H1 (cell line): ENCODE results near the gene SNX15. TPM values are rescaled to one million over a fixed set of nuclear protein-coding genes. Genes with fewer than 3 reads are reported as not detected.

Source experiments
- CTCF ChIA-PET: fragments of 300-600 bp; sonication (Branson Sonifier 250); formaldehyde crosslinking; loops from one replicate; lab custom pipeline; 2021; ENCODE audit not compliant: partially characterized antibody; lab: Charles Lee
- POLR2A ChIA-PET: fragments of 300-600 bp; sonication (Branson Sonifier 250); formaldehyde crosslinking; loops from one replicate; lab custom pipeline; 2021; ENCODE audit warnings: inconsistent platforms; ENCODE audit not compliant: partially characterized antibody; lab: Charles Lee
- DNase-seq, 2 experiments: peaks; one replicate each; pipeline versions ENCODE4 v3.0.0 to v3.0.0-alpha.2; 2010 to 2022; ENCODE audit warnings: low spot score in 2 of 2, low read depth in 1 of 2, mixed read lengths in 1 of 2
- FAIRE-seq: peaks from 2 replicates; lab custom pipeline; 2011; peaks lifted over from hg19 to GRCh38; lab: Jason Lieb, UNC
- H2AFZ ChIP-seq: 2 replicates; pipeline ENCODE4 v1.8.1; 2012; ENCODE audit warnings: low read length, inconsistent platforms
- H2AK5ac ChIP-seq: 2 replicates; pipeline ENCODE4 v1.6.1; 2013; ENCODE audit warnings: low read depth, low read length
- H2BK120ac ChIP-seq: replicated peaks from 2 replicates; pipeline ENCODE3; 2013; ENCODE audit warnings: low read depth, low read length, inconsistent platforms
- H2BK12ac ChIP-seq: 2 replicates; pipeline ENCODE4 v1.6.1; 2013; ENCODE audit warnings: low read depth, low read length
- H2BK15ac ChIP-seq: 2 replicates; pipeline ENCODE4 v1.6.1; 2013; ENCODE audit warnings: low read length
- H2BK20ac ChIP-seq: 2 replicates; pipeline ENCODE4 v1.6.1; 2013; ENCODE audit warnings: low read length
- H2BK5ac ChIP-seq: 2 replicates; pipeline ENCODE4 v1.6.1; 2013; ENCODE audit warnings: low read depth, low read length
- H3K14ac ChIP-seq: 2 replicates; pipeline ENCODE4 v1.6.1; 2013; ENCODE audit warnings: inconsistent platforms; ENCODE audit not compliant: insufficient read length
- H3K18ac ChIP-seq: 2 replicates; pipeline ENCODE4 v1.6.1; 2013; ENCODE audit warnings: low read length; ENCODE audit errors: extremely low read depth
- H3K23ac ChIP-seq: 2 replicates; pipeline ENCODE4 v1.6.1; 2013; ENCODE audit warnings: inconsistent platforms; ENCODE audit not compliant: insufficient read length
- H3K23me2 ChIP-seq: 2 replicates; pipeline ENCODE4 v1.6.1; 2013; ENCODE audit warnings: low read depth, low read length
- H3K27ac ChIP-seq: 2 replicates; pipeline ENCODE4 v1.6.1; 2011; ENCODE audit warnings: low read depth, low read length, inconsistent platforms
- H3K27me3 ChIP-seq, 4 experiments: replicated peaks in 1 of 4; 1 replicate in 1 of 4; 2 replicates in 3 of 4; pipeline versions ENCODE4 v1.6.1 to v1.8.1; 2011 to 2013; ENCODE audit warnings: low read length in 3 of 4, mild to moderate bottlenecking in 3 of 4, inconsistent platforms in 2 of 4, mixed read lengths in 2 of 4, moderate library complexity in 1 of 4; ENCODE audit not compliant: control insufficient read depth in 3 of 4, insufficient read depth in 3 of 4; ENCODE audit errors: extremely low read depth in 1 of 4
- H3K36me3 ChIP-seq, 4 experiments: 2 replicates each; pipeline versions ENCODE4 v1.6.1 to v1.8.1; 2011 to 2013; ENCODE audit warnings: mild to moderate bottlenecking in 4 of 4, low read length in 3 of 4, moderate library complexity in 2 of 4, control low read depth in 1 of 4, inconsistent platforms in 1 of 4; ENCODE audit not compliant: insufficient read depth in 4 of 4, control insufficient read depth in 2 of 4
- H3K4ac ChIP-seq: replicated peaks from 2 replicates; pipeline ENCODE3; 2013; ENCODE audit warnings: low read length, low read depth, mixed read lengths, inconsistent platforms; ENCODE audit not compliant: insufficient read length
- H3K4me1 ChIP-seq, 4 experiments: replicated peaks in 1 of 4; 1 replicate in 1 of 4; 2 replicates in 3 of 4; pipeline versions ENCODE4 v1.6.1 to v1.8.1; 2011 to 2013; ENCODE audit warnings: low read length in 3 of 4, inconsistent platforms in 2 of 4, mixed read lengths in 1 of 4; ENCODE audit not compliant: insufficient read depth in 4 of 4, control insufficient read depth in 3 of 4
- H3K4me2 ChIP-seq, 2 experiments: 2 replicates each; pipeline versions ENCODE4 v1.6.1 to v1.8.1; 2011 to 2013; ENCODE audit warnings: low read depth in 2 of 2, low read length in 2 of 2, control low read depth in 1 of 2, inconsistent platforms in 1 of 2, mild to moderate bottlenecking in 1 of 2; ENCODE audit not compliant: insufficient read depth in 1 of 2
- H3K4me3 ChIP-seq, 4 experiments: fragments of 200-600, 300-600 bp in 1 of 4; sonication (generic), shearing (Covaris generic), sonication (Bioruptor Twin) in 1 of 4; 2 replicates each; pipeline versions ENCODE4 v1.5.1 to v1.8.1; 2011 to 2016; ENCODE audit warnings: low read length in 4 of 4, low read depth in 3 of 4, control low read depth in 2 of 4, inconsistent platforms in 2 of 4, mild to moderate bottlenecking in 2 of 4, mixed read lengths in 1 of 4, moderate library complexity in 1 of 4; ENCODE audit not compliant: insufficient read depth in 2 of 4; ENCODE audit errors: extremely low read depth in 1 of 4
- H3K56ac ChIP-seq: replicated peaks from 2 replicates; pipeline ENCODE3; 2013; ENCODE audit warnings: low read depth, mild to moderate bottlenecking, mixed read lengths, low read length, inconsistent platforms; ENCODE audit not compliant: insufficient read length
- H3K79me1 ChIP-seq: 2 replicates; pipeline ENCODE4 v1.6.1; 2013; ENCODE audit warnings: low read depth, low read length, control low read depth
- H3K79me2 ChIP-seq, 2 experiments: 2 replicates each; pipeline versions ENCODE4 v1.6.1 to v1.8.1; 2012 to 2013; ENCODE audit warnings: low read length in 2 of 2, mild to moderate bottlenecking in 2 of 2, inconsistent platforms in 1 of 2; ENCODE audit not compliant: insufficient read depth in 2 of 2, control insufficient read depth in 1 of 2
- H3K9ac ChIP-seq, 4 experiments: replicated peaks in 1 of 4; 1 replicate in 1 of 4; 2 replicates in 3 of 4; pipeline versions ENCODE4 v1.6.1 to v1.8.1; 2011 to 2013; ENCODE audit warnings: low read depth in 3 of 4, low read length in 3 of 4, control low read depth in 2 of 4, mild to moderate bottlenecking in 2 of 4, moderate library complexity in 2 of 4, inconsistent platforms in 1 of 4; ENCODE audit errors: extremely low read depth in 1 of 4
- H3K9me3 ChIP-seq, 2 experiments: 2 replicates each; pipeline versions ENCODE4 v1.6.1 to v1.8.1; 2012 to 2013; ENCODE audit warnings: mild to moderate bottlenecking in 2 of 2, moderate library complexity in 2 of 2, control low read depth in 1 of 2, inconsistent platforms in 1 of 2, low read depth in 1 of 2, low read length in 1 of 2, mixed read lengths in 1 of 2; ENCODE audit not compliant: insufficient read depth in 2 of 2
- H4K20me1 ChIP-seq, 2 experiments: replicated peaks in 1 of 2; 2 replicates each; pipeline versions ENCODE3 to v1.8.1; 2011 to 2013; ENCODE audit warnings: inconsistent platforms in 2 of 2, low read length in 2 of 2, mild to moderate bottlenecking in 1 of 2; ENCODE audit not compliant: insufficient read depth in 2 of 2, control insufficient read depth in 1 of 2
- H4K5ac ChIP-seq: 2 replicates; pipeline ENCODE4 v1.6.1; 2013; ENCODE audit warnings: low read length, low read depth, mixed read lengths, inconsistent platforms; ENCODE audit not compliant: insufficient read length
- H4K8ac ChIP-seq: 2 replicates; pipeline ENCODE4 v1.8.0; 2013; ENCODE audit warnings: mild to moderate bottlenecking, moderate library complexity, low read length, inconsistent platforms; ENCODE audit not compliant: insufficient read depth; ENCODE audit errors: extremely low read depth
- H4K91ac ChIP-seq: replicated peaks from 2 replicates; pipeline ENCODE3; 2013; ENCODE audit warnings: low read length, mixed read lengths, inconsistent platforms; ENCODE audit not compliant: insufficient read length
- BACH1 ChIP-seq: IDR thresholded peaks from 2 replicates; pipeline ENCODE4 v1.6.1; 2012; ENCODE audit warnings: low read length, improper control_type of control experiment
- CBX8 ChIP-seq: fragments of 300-800, 300-1000 bp; sonication (generic); IDR thresholded peaks from 2 replicates; pipeline ENCODE4 v1.7.1; 2016; ENCODE audit warnings: low read depth, low read length, borderline replicate concordance
- CHD1 ChIP-seq: IDR thresholded peaks from 2 replicates; pipeline ENCODE4 v1.6.1; 2012; ENCODE audit warnings: low read depth, low read length, improper control_type of control experiment
- CTBP2 ChIP-seq: IDR thresholded peaks from 2 replicates; pipeline ENCODE4 v1.7.0; 2011; ENCODE audit warnings: borderline replicate concordance, mild to moderate bottlenecking, moderate library complexity, mixed read lengths, low read length; ENCODE audit not compliant: insufficient read depth, insufficient read length
- EGR1 ChIP-seq: IDR thresholded peaks from 2 replicates; pipeline ENCODE4 v1.6.1; 2011; ENCODE audit warnings: low read depth, low read length, borderline replicate concordance
- FOSL1 ChIP-seq: IDR thresholded peaks from 2 replicates; pipeline ENCODE4 v1.6.1; 2011; ENCODE audit warnings: mild to moderate bottlenecking, low read depth, low read length, moderate library complexity; ENCODE audit not compliant: insufficient read depth
- JUN ChIP-seq: IDR thresholded peaks from 2 replicates; pipeline ENCODE4 v1.6.1; 2011; ENCODE audit warnings: low read depth, mild to moderate bottlenecking, improper control_type of control experiment, low read length
- KDM5A ChIP-seq: fragments of 200-600 bp; IDR thresholded peaks from 2 replicates; pipeline ENCODE4 v1.7.1; 2012; ENCODE audit warnings: mild to moderate bottlenecking, low read length, inconsistent platforms, mixed read lengths
- MAX ChIP-seq: IDR thresholded peaks from 2 replicates; pipeline ENCODE4 v1.6.1; 2012; ENCODE audit warnings: inconsistent platforms
- NRF1 ChIP-seq: IDR thresholded peaks from 2 replicates; pipeline ENCODE4 v1.6.1; 2011; ENCODE audit warnings: mild to moderate bottlenecking, low read depth, low read length, improper control_type of control experiment
- POLR2A ChIP-seq, 2 experiments: IDR thresholded peaks; 1 replicate in 1 of 2; 2 replicates in 1 of 2; pipeline ENCODE4 v1.6.1; 2011; ENCODE audit warnings: low read depth in 2 of 2, low read length in 2 of 2, mild to moderate bottlenecking in 2 of 2; ENCODE audit errors: control extremely low read depth in 1 of 2
- POLR2AphosphoS5 ChIP-seq: IDR thresholded peaks from 2 replicates; pipeline ENCODE4 v1.6.1; 2011; ENCODE audit warnings: low read depth, low read length
- SIX5 ChIP-seq: IDR thresholded peaks from 2 replicates; pipeline ENCODE4 v1.6.1; 2011; ENCODE audit warnings: mild to moderate bottlenecking, low read depth, low read length
- YY1 ChIP-seq: IDR thresholded peaks from 2 replicates; pipeline ENCODE4 v1.6.1; 2011; ENCODE audit warnings: low read depth, mild to moderate bottlenecking, low read length
- WGBS, 2 experiments: shearing (Covaris generic) in 1 of 2; methylation state at CpG; one replicate each; pipeline versions ENCODE4 v1.1.6 to v1.1.7; 2013 to 2015; ENCODE audit warnings: low lambda C conversion rate in 2 of 2, mixed read lengths in 2 of 2, inconsistent platforms in 1 of 2, low coverage in 1 of 2, missing lambda C conversion rate in 1 of 2; ENCODE audit not compliant: insufficient replicate concordance in 2 of 2, insufficient coverage in 1 of 2, insufficient read length in 1 of 2; ENCODE audit errors: extremely low coverage in 1 of 2, missing lambda C conversion rate in 1 of 2; 5-methylcytosine and 5-hydroxymethylcytosine counted together
- polyA plus RNA-seq, 7 experiments: library from polyadenylated mRNA; depleted of rRNA in 3 of 7; stranded (reverse) in 5 of 7; unstranded in 2 of 7; fragments of >200 nt in 5 of 7; fragments of 200-250 nt in 2 of 7; gene quantifications; 1 replicate in 5 of 7; 2 replicates in 1 of 7; 4 replicates in 1 of 7; pipeline versions ENCODE4 v1.2.1 to v1.2.3, GENCODE V29; 2011 to 2013; ENCODE audit warnings: missing spikeins in 2 of 7, mixed read lengths in 2 of 7
- total RNA-seq: library from RNA; stranded (reverse); fragmentation: NEBNext Ultra II Directional; extraction: Animal tissue kit (Norgen Biotek cat#: 25700); gene quantifications from 2 replicates; pipeline ENCODE4 v1.2.1, GENCODE V29; 2021

The SNX15 gene
- total and polyA plus RNA-seq, 2 of the 8 experiments (the other 6 are each of a cell fraction or from before 2014, with no cell fraction given), result 13.0 to 18.3 TPM

GRCh38 chr11:65078786-65079342 is 51.6 kb downstream of the SNX15 start:
- no peak overlapping the region for H3K18ac ChIP-seq
- H2BK5ac ChIP-seq, result no peak overlapping the region
- DNase-seq (no peak), FAIRE-seq (no peak)
- H4K5ac ChIP-seq, result no peak overlapping the region
- H3K9me3 ChIP-seq, result no peaks in the 10 kb centered on the region
- no peak overlapping the region for H3K4me2 ChIP-seq
- ChIA-PET CTCF (interaction anchor here (0.6 to 4.7 kb wide), 25 partner anchors 10 to 481 kb away, joined by 3 to 28 read pairs (median 4); partner anchors contain the start of genes NAALADL1 and PYGM), POLR2A (interaction anchor here (0.6 to 21.6 kb wide), 13 partner anchors 10 to 80 kb away, joined by 3 to 230 read pairs (median 3); partner anchors contain the start of genes ARL2, FAU, MRPL49 and VPS51)
- no peak overlapping the region for H3K4me3 ChIP-seq
- peaks cover 10 to 11% of the 10 kb centered on the region in 2 experiments for H4K20me1 ChIP-seq
- H3K23me2 ChIP-seq, result peaks cover 4% of the 10 kb centered on the region; the same call in 1 of the 2 replicates
- H3K36me3 ChIP-seq, result peaks cover 20 to 41% (median 36%) of the 10 kb centered on the region in 4 experiments
- no peak overlapping the region for H3K4ac ChIP-seq
- no peak overlapping the region for H3K23ac ChIP-seq
- H3K27ac ChIP-seq, result no peak overlapping the region
- no peaks in the 10 kb centered on the region for H3K27me3 ChIP-seq
- H2BK120ac ChIP-seq, result no peak overlapping the region
- peaks cover 12% of the 10 kb centered on the region; the same call in 1 of the 2 replicates for H3K79me1 ChIP-seq
- no peak overlapping the region for H3K9ac ChIP-seq
- H2BK20ac ChIP-seq, result no peak overlapping the region
- H3K14ac ChIP-seq, result no peak overlapping the region
- H2AK5ac ChIP-seq, result no peak overlapping the region
- H3K4me1 ChIP-seq, result peaks cover 0 to 6% (median 3%) of the 10 kb centered on the region in 4 experiments; a peak in 4 of 7 replicates
- H2AFZ ChIP-seq, result no peak overlapping the region
- no peak overlapping the region for H4K91ac ChIP-seq
- no peak overlapping the region for H2BK12ac ChIP-seq
- H3K79me2 ChIP-seq, result peaks cover 10 to 44% of the 10 kb centered on the region in 2 experiments
- 93% methylated on average over 9 of the region's 9 CpGs; no CpG with 5 or more reads in 1 of the 2 experiments for WGBS, 2 experiments
- no peak overlapping the region for H4K8ac ChIP-seq
- H2BK15ac ChIP-seq, result no peak overlapping the region
- H3K56ac ChIP-seq, result no peak overlapping the region
- TF ChIP-seq SIX5 (no peak), POLR2A (IDR thresholded peaks at IDR 0.05; ENCODE audit: control extremely low read depth in 1 of 2, low read depth in 2 of 2, low read length in 2 of 2) (0 out of 3 replicates have a peak, but pooled peaks of 1 of the 2 experiments have one; percentile 3), BACH1 (no peak), CHD1 (no peak), POLR2AphosphoS5 (peak; percentile 7; the same call in 1 of the 2 replicates), KDM5A (no peak), CBX8 (no peak), CTBP2 (no peak), FOSL1 (no peak), YY1 (peak; percentile 83; the same call in 1 of the 2 replicates), JUN (no peak), NRF1 (no peak), EGR1 (no peak), MAX (no peak)
